ENCODE data around the gene ERC2.

The ERC2 gene

GRCh38 chr3:55616803-55617202, 851.5 kb downstream of the ERC2 start:
- DNase-seq (ENCODE audit: low read depth) = no peak

- DNase-seq (ENCODE audit: low read depth) = no peak
Measured at GRCh38 chr3:55615694-55616295, 852.5 kb downstream of the ERC2 start.

DNA sequence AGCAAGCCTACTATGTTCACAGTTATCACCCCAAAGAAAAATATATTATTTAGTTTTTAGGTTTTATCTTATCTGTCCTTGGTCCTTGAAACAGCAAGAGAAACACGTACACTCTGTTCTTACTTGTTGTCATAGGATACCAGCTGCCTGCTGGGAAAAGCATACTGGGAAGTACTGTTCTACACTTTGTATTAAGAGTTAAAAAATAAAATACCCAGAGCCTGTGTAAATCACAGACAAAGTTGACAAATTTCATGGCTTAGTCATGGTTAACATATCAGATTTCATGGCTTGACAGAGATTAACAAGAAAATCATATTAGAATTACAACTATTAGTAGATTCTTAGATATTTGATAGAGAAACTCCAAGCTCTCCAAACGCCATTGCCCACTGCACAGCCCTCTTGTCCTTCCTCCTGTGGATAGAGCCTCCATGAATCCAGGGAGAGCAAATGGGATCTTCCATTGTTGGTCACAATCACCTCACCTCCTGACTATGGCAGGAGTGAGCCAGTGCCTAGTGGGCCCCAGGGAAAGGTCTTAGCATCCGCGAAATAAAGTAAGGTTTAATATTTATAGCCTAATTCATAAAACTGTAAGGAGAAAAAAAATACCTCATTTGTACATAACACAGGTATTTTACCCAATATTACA, 853.1 kb downstream of the ERC2 start:
- no peak for DNase-seq (ENCODE audit: low read depth)

- DNase-seq (ENCODE audit: low read depth) = no peak
Measured at GRCh38 chr3:55611121-55611520, 857.1 kb downstream of the ERC2 start.

DNA sequence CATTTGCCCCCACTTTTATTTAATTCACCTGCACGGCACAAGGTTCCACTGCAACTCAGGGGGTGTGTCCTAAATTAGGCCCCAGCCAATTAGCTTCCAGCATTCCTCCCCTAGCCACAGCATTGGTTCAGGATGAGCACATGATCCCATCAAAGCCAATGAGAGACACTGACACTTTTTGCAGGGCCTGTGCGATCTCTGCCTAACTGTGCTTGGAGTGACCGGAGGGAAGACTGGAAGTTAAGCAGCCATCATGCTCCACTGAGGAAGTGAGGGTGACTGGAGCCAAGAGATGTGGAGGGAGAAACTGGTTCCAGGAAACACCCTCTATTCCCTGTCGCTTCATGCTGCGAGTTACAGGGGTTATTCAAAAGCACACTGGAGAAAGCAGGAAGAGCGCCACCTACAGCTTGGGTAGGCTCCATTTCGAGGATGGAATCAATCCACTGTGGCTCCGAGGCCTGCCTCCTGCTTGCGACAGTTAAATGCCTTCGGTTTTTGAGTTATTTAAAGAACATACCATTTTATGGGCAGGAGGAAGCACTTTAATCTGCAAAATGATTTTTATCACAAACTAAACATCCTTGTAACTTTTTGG, 858.9 kb downstream of the ERC2 start:
- no peak for DNase-seq (ENCODE audit: low read depth)

DNA sequence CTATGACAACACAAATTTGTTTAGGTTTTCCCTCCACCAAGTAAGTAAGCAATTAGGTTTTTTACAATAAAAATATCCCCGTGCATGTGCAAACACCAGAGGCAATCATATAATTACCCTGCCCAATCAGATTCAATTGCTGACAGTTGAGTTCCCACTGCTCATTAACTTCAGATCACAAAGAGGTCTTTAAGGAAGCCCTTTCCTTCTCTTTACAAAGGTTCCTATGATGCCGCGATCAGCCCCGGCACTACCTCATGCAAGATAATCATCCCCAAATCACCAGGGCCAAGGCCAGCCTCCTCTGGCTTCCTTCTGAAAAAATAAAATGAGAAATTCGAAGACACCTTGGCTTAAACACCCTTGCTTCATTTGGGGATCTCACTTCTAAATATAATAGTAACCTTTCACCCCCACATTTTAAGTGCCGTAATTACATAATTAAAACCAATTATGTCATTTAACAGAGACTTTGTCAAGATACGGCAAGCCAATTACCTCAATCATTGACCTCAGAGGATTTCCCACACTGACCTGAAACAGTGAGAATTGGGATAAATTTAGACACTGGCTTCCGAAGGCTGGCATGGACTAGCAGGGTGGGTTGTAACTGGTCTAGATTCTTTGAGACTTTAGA, 859.8 kb downstream of the ERC2 start:
- no peak for DNase-seq (ENCODE audit: low read depth)

DNA sequence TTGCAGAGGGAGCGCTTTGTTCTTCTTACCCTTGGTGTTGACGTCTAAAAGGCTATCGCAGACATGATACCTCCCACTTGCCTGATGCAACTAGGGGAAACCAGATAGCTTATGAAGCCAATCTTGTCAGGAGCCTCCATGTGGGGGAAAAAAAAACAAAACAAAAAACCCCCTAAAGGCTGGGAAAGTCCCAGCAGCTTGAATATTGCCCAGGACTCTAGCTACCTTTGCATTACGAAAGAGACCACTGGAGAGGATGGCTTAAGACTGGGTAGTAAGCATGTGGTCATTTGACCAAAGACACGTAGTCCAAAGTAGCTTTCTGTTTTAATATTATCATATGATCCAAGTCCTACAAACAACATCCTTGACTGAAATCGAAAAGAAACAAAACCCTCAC, 860.4 kb downstream of the ERC2 start:
- no peak for DNase-seq (ENCODE audit: low read depth)

- no peak for DNase-seq (ENCODE audit: low read depth)
Measured at GRCh38 chr3:55607175-55607574, 861.1 kb downstream of the ERC2 start.

DNA sequence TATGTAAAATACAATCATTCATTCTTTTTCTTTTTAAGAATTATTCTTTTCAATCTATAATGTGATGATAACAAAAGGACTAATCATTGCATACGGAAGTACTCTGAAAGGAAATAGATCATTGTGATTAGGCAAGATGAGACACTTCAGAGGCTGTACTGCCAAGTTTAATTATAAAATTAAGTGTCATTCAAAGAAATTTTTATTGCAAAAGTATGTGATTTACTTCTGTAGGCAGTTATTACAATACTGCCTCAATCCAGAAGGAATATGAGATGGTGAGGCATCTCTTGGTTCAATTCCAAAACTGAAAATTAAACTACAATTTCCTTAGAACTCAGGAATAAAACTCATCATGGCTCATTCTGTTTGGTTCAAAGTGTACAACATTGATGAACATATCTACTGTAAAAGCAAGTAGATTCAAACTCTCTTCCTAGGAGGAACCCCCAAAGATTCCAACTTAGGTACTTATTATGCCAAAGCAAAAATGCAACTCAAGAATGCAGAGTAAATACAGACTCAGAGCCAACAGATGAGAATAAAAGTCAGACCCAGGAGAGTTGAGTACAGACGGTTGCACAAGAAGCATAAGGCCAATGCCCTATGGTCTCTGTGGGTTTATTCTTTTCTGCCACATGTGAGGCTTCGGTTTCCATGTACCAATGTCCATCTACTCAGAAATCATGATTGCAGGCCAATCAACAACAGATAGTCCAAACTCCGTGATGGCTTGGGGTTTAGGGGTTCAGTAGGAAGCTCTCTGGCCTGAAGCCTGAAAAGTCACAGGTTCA, 862.6 kb downstream of the ERC2 start:
- no peak for DNase-seq (ENCODE audit: low read depth)

DNA sequence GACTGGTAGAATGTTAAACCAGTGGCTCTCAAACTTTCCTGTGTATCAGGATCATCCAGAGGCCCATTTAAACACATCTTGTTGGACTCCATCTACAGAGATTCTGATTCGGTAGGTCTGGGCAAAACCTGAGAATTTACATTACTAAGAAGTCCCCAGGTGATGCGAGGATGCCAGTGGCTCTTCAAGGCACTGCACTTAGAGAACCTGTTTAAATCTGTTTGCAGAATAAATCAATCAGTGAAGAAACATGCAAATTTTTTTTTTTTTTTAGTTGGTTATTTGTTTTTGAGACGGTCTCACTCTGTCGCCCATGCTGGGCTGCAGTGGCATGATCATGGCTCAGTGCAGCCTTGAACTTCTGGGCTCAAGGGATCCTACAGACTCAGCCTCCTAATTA, 863.4 kb downstream of the ERC2 start:
- DNase-seq (ENCODE audit: low read depth) = no peak

DNA sequence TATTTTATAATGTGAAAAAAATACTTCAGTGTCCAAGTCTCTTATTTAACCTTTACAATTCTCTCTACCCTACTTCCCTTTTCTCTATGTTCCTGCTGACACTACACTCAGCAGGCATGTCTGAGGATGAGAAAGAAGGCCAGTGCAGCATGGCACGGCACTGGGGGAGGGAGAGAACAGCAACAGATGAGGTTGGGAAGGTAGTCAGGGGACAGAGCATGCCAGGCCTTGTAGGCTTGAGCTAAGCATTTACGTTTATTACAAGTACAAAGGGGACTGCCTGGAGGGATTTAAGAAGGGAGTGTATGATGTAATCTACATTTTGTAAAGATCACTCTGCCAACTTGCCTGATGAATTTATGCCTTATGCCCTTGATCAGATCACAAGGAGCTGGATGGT, 863.9 kb downstream of the ERC2 start:
- DNase-seq (ENCODE audit: low read depth) = no peak

DNA sequence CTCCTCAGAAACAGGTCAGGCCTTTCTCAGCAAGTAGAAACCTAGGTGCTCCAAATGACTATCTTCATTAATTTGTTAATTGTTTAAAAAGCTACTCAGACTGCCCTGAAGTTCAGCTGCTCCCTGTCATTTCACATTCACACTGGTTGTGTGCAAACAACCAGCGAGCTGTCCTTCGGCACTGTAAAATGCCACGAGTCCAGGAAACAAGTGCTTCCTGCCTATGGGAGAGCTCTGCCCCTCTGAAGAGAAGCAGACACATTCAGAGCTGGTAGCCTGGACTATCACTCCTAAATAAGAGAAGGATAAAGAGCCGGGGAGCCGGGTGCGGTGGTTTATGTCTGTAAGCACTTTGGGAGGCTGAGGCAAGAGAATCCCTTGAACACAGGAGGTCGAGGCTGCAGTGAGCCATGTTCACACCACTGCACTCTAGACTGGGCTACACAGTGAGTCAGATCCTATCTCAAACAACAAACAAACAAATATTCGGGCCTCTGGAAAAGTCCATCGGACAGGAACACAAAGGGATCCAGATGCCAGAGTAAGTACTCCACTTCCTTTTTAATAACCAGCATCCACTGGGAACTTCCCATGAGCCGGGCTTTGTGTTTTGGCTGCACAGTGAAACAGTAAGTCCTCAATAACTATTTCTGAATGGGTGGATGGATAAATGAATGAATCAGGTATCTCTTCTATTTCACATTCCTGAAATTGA, 866.7 kb downstream of the ERC2 start:
- no peak for DNase-seq (ENCODE audit: low read depth)

- DNase-seq (ENCODE audit: low read depth) = no peak
Measured at GRCh38 chr3:55598224-55598623, 870.0 kb downstream of the ERC2 start.

- DNase-seq (ENCODE audit: low read depth) = no peak
Measured at GRCh38 chr3:55597641-55598040, 870.6 kb downstream of the ERC2 start.

DNA sequence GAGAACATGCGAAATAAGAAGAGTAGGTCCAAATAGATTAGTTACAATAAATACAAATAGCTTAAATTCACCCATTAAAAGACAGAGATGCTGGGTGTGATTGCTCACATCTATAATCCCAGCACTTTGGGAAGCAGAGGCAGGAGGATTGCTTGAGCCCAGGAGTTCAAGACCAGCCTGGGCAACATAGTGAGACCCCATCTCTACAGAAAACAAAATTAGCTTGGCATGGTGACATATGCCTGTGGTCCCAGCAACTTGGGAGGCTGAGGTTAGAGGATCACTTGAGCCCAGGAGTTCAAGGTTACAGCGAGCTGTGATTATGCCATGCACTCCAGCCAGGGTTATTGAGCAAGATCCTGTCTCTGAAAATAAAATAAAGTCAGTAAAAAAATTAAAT, 872.1 kb downstream of the ERC2 start:
- DNase-seq (ENCODE audit: low read depth) = no peak

DNA sequence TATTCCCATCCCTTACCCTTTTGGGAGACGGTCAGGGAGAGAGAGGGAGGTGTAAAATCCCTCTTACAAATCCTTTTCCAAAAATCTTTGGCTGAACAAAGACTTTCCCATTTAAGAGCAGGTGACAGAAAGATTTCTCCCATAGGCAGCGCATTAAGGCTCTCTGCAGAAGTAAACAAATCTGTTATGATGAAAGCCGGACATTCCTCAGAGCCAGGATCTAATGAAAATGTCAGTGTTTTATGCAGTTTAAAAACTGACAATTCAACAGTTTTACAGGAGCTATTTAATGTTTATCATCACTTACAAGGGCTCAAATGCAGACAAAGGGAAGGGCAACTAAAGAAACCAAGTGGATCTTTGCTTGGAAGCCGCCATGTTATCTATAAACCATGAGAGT, 872.8 kb downstream of the ERC2 start:
- no peak for DNase-seq (ENCODE audit: low read depth)

DNA sequence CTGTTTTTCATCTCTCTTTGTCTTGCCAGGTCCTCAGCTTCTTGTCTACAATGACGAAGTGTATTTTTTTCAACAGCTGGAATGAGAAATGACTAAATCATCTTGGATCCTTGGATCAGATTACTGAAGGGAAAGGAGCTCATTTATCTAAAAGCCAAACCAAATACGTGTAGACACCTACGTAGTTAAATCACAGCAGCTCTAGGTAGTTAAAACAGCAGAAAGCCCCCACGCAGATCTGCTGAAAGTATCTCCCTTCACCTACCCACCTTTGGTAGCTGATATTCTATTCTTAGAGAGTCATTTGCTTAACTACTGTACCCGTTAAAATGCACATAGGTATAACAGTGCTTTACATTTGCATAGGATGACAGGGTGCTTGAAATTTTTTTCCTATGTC, 875.7 kb downstream of the ERC2 start:
- DNase-seq (ENCODE audit: low read depth) = no peak

- DNase-seq (ENCODE audit: low read depth) = no peak
Measured at GRCh38 chr3:55591888-55592287, 876.4 kb downstream of the ERC2 start.

DNA sequence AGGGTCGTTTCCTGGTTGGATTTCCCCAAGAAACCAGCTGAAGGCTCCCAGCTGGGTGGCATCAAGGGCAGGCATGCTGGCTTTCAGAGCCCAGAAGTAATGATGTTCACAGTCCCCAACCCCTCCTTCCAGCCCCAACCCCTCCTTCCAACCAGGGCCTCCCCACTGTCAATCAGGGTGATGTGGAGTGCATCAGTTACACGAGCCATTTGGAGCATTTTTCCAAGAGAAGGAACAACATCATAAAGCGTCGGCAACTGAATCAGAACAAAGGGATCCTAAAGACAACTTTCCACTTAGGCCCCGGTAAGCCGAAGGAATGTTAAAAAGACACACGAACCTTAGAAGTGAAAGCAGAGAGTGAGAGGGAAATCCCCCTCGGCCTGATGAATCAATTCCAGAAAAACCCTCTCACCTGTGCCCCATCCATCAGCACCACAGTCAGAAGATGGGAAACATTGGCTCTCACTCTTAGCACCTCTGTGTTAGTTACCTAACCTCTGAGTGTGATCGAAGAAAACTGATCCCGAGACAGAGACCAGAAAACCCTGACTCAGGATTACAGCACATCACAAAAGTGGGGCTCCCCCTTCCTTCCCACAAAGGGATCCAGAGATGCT, 880.0 kb downstream of the ERC2 start:
- DNase-seq (ENCODE audit: low read depth) = no peak

- DNase-seq (ENCODE audit: low read depth) = no peak
Measured at GRCh38 chr3:55585856-55586255, 882.4 kb downstream of the ERC2 start.

- DNase-seq (ENCODE audit: low read depth) = no peak
Measured at GRCh38 chr3:55584716-55585368, 883.4 kb downstream of the ERC2 start.
